T-helper 2 cell (primary cell): ENCODE results near the gene C19orf38.

Experiments
- DNase-seq, 5 experiments: peaks; one replicate each; pipeline versions ENCODE4 v3.0.0 to v3.0.0-alpha.2; 2012 to 2022

C19orf38 gene

DNA sequence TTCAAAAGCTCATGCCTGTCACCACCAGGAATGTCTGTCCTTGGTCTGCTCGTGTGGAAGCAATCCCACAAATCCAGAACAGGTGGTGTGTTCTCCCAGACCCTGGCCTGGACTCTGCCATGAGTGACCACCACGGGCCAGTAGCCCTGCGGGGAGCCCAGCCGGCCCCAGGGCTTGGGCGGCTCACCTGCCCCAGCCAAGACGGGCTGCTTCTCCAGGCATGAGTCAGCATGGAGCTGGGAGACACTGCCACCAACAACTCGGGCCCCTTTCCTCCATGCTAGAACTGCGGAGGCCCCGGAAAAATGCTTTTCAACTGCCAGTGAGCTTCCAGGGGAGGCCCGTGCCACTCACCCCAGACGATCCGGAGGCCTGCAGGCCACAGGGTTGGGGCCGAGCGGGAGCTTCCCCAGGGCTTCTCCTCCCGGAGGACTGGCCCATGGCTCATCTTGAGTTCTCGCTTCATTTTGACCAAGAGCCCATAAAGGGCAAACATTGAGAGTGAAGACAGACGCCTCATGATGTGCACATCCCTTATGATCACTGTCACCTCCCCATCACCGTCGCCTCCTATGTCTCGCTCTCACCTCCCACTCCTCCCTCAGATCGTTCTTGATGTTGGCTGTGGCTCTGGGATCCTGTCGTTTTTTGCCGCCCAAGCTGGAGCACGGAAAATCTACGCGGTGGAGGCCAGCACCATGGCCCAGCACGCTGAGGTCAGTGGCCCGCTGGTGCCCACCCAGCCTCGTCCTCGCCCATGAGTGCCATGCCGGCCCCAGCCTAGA lies 63.6 kb downstream of the C19orf38 start:
- DNase-seq, result no peak

DNA sequence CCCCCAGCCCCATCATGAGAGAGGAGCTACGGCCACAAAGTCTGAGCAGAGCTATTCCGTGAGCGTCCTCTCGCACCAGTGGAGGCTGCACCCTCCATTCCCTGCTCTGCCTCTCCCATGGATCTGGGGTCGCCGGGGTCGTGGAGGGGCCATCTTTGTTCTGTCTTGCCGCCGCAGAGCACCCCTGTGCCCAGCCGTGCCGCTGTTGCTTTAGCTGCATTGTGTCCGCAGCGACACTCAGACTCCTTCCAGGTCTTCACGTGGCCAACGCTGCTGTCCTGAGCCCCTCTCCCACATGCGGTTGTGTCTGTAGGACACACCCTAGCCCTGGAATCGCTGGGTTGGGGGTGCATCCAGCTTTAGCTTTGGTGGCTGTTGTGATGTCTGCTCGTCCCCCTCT lies 64.4 kb downstream of the C19orf38 start:
- DNase-seq, result no peak

DNA sequence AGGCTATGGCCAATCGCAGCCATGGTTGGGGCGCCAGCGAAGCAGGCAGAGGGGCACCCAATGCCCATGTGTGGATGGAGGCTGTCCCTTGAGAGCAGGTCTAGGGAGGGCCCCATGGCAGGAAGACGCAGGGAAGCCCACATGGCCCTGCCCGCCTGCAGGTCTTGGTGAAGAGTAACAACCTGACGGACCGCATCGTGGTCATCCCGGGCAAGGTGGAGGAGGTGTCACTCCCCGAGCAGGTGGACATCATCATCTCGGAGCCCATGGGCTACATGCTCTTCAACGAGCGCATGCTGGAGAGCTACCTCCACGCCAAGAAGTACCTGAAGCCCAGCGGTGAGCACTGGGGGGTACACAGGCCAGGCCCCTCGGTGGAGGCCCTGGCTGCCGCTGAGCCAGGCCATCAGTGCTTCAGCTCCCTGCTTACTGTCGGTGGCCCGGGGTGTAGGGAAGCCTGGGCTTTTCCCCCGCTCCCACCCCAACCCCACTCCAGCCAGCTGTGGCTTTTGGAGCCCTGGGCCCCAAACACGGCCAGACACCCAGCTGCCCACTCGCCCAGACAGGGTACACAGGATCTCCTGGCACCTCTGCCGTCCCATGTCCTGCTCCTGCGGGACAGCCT lies 65.6 kb downstream of the C19orf38 start:
- DNase-seq, result no peak

DNA sequence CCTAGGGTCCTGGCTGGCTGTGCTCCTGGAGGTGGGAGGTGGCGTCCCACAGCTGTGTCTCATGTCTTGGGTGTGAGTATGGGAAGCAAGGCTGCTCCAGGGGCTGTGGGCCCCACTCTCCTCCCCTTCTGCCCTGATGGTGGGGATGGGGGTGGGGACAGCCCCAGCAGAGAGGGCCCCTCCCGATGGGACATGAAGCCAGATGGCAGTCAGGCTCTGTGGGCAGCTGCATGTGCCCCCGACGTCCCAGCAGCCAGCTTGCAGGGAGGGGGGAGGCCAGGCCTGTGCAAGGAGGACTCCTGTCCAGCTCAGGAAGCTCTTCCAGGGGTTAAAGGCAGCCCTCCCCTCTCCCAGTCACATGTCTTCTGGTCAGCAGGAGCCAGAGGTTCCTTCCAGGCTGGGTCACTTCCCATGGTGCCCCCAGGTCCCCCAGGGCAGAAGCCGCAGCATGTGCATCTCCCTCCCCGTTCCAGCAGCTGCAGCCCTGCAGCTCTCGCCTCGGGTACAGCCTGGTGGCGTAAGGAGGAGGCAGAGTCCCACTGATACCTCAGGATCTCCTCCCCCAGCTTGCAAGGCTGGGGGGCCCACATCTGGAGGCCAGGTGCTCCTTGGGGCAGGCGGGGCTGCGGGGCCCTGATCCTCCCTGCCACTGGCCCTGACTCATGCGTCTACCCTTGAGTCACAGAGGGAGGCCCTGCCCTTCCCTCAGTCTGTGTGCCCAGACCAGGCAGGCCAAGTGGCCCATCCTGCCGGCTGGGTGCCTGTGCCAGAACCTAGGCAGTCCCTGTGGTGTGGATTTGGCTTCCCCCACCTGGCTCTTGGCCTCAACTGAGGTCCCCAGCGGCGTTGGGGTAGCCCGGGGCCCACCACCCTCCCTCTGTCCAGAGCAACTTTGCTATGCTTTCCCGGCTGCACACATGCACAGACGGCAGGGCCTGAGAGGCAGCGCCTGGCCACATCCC lies 67.2 kb downstream of the C19orf38 start:
- DNase-seq, result no peak

DNA sequence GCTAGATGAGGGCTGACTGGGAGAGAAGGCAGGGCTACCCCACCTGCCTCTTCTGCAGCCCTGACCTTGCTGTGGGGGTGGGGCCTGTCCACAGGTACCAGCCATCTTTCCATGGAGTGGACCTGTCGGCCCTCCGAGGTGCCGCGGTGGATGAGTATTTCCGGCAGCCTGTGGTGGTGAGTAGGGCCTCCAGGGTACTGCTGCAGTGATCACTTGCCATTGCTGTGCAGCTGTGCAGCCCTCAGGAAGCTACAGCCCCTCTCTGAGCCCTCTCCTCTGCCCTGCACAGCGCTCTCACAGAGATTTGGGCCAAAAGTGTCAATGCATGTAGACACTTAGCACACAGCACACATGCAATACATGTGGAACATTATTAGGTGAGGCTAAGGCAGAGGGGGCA lies 68.4 kb downstream of the C19orf38 start:
- no peak for DNase-seq

DNA sequence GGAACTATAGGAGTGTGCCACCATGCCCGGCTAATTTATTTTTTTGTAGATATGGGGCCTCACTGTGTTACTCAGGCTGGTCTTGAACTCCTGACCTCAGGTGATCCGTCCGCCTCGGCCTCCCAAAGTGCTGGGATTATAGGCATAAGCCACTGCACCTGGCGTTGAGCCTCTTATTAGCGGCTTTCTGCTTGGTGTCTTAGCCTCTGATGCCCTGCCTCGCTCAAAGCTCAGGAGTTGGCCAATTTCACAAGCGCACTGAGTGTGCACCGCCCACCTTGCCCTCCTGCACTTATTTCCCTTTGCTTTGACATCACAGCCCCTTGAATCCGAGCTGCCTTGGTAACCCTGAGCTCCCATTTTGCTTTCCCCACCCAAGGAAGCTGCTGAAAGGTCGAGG lies 70.1 kb downstream of the C19orf38 start:
- no peak for DNase-seq
